ENCODE results near the gene TUSC2.

- TF ChIP-seq, protein P1, sequence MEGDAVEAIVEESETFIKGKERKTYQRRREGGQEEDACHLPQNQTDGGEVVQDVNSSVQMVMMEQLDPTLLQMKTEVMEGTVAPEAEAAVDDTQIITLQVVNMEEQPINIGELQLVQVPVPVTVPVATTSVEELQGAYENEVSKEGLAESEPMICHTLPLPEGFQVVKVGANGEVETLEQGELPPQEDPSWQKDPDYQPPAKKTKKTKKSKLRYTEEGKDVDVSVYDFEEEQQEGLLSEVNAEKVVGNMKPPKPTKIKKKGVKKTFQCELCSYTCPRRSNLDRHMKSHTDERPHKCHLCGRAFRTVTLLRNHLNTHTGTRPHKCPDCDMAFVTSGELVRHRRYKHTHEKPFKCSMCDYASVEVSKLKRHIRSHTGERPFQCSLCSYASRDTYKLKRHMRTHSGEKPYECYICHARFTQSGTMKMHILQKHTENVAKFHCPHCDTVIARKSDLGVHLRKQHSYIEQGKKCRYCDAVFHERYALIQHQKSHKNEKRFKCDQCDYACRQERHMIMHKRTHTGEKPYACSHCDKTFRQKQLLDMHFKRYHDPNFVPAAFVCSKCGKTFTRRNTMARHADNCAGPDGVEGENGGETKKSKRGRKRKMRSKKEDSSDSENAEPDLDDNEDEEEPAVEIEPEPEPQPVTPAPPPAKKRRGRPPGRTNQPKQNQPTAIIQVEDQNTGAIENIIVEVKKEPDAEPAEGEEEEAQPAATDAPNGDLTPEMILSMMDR (IDR thresholded peaks at IDR 0.05; ENCODE audit: insufficient read depth, low read length, poor library complexity, severe bottlenecking) = no peak
- no peak for TF ChIP-seq EZH2phosphoT487 (conservative IDR thresholded peaks at IDR 0.05; ENCODE audit: low read length)
These were observed 31.2 kb downstream of the TUSC2 start for GRCh38 chr3:50296721-50297383.

Measured in SU-DHL-6 (cell line).